ENCODE measurements around the gene WDR12.

DNA sequence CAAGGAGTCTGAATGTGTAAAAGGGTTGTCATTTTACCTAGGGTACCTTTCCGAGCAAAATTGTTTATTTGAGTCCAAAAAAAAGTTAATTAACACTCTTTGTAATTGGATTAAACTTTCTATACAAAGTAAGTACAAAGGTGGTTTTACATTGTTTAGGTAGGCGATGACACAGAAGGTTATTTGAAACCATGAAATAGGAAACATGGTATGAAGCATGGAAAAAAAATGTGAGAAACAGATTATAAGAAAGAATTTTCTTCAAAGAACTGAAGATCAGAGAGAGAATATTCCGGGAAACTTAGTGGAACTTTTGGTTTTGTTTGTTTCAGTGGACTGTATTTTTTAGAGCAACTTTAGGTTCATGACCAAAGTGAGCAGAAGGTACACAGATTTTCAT, 33.3 kb upstream of the WDR12 start:
- TF ChIP-seq, protein P1, sequence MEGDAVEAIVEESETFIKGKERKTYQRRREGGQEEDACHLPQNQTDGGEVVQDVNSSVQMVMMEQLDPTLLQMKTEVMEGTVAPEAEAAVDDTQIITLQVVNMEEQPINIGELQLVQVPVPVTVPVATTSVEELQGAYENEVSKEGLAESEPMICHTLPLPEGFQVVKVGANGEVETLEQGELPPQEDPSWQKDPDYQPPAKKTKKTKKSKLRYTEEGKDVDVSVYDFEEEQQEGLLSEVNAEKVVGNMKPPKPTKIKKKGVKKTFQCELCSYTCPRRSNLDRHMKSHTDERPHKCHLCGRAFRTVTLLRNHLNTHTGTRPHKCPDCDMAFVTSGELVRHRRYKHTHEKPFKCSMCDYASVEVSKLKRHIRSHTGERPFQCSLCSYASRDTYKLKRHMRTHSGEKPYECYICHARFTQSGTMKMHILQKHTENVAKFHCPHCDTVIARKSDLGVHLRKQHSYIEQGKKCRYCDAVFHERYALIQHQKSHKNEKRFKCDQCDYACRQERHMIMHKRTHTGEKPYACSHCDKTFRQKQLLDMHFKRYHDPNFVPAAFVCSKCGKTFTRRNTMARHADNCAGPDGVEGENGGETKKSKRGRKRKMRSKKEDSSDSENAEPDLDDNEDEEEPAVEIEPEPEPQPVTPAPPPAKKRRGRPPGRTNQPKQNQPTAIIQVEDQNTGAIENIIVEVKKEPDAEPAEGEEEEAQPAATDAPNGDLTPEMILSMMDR (conservative IDR thresholded peaks at IDR 0.05; ENCODE audit: low read depth, low read length), result no peak
- TF ChIP-seq EZH2phosphoT487 (IDR thresholded peaks at IDR 0.05; ENCODE audit: borderline replicate concordance, low read length), result no peak

Measured in PC-3 (cell line).